Anterior cingulate cortex (tissue), 58 donors: Measurements from ENCODE around the gene MB.
A peak's percentile ranks its signal among the peaks of the same experiment; 100 is the strongest.

ENCODE experiments used
- DNase-seq, 58 donors: peaks; one replicate each; lab custom pipeline; 2025; lab: John Stamatoyannopoulos, UW

Gene MB

GRCh38 chr22:35599364-35599763 is 17.8 kb downstream of the MB start:
- no peak for DNase-seq

- no peak for DNase-seq
These were observed 18.8 kb downstream of the MB start for GRCh38 chr22:35598396-35598710.

GRCh38 chr22:35597692-35598395 is 19.3 kb downstream of the MB start:
- DNase-seq = no peak

- peak in 3 of 58 donors; percentile 5 to 10 (median 8) for DNase-seq
These were observed 20.3 kb downstream of the MB start for GRCh38 chr22:35596821-35597220.

DNA sequence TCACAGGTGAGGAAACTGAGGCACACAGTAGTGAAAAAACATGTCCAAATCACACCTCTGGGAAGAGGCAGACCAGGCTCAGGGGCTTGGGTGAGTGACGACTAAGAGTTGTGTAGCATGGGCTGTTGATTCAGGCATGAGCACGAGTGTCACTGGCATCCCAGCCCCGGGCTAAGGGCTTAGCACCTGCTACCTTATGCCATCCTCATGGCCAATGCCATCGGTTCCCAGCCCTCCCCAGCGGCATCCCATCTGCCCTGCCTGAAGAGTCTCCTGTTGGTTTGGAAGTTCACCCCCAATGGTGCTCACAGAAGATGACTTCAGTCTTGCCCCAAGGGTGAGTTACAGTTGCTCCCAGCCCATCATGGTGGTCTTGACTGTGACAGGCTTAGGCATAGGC is 22.4 kb downstream of the MB start:
- DNase-seq = no peak

GRCh38 chr22:35593891-35594470 is 23.1 kb downstream of the MB start:
- DNase-seq = no peak

- DNase-seq = no peak
These were observed 23.8 kb downstream of the MB start for GRCh38 chr22:35593071-35593890.

DNA sequence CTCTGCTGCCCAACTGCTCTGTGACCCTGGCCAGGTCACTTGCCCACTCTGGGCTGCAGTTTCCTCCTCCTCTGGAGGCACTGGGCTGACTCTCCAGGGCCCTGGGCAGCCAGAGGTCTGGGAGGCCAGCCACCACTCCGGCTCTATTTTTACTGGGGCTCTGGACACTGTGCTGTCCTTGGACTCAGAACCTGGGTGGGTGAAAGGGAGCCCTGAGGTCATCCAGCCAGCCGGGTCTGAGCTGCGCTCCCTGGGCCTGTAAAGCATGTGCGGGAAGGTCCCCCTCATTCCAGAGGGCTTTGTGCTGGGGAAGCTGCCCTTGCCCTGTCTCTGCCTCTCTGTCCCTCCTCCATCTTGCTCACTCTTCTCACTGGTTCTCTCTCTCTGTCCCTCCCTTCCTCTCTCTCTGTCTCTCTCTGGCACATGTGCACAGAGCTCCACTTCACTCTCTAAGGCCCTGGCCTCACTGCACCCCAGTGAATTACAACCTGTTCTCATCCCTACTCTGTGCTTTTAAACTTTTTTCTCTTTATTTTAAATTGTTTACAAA is 24.6 kb downstream of the MB start:
- DNase-seq = no peak

- no peak for DNase-seq
These were observed 25.3 kb downstream of the MB start for GRCh38 chr22:35591714-35592417.

DNA sequence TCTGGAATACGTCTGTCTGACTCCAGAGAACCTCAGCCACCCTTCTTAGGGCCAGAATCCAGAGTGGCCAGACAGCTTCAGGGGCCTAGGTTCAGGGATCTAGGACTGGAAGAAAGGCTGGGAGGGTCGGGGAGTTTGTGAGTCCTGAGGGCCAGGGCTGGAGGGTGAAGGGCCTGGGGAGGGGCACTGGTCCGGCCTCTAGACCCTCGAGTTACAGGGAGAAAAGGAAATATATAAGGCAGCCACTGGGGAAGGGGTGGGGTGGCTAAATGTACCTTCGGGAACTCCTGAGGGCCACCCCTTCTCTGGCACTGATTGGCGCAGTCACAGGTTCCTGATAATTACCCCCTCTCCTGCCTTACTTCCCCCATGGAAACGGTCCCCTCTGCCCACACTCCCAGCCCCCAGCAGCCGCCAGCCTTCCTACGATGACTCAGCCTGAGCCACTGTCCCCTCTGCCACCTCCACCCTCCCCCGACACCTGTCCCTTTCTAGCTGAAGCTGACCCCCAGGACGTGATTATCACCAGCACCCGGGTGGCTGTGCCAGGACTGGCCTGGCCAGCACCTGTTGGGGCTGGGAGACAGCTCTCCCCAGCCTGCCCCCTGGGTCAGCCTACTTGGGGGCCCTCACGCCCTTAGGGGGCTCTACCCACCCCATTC is 26.4 kb downstream of the MB start:
- DNase-seq = no peak

DNA sequence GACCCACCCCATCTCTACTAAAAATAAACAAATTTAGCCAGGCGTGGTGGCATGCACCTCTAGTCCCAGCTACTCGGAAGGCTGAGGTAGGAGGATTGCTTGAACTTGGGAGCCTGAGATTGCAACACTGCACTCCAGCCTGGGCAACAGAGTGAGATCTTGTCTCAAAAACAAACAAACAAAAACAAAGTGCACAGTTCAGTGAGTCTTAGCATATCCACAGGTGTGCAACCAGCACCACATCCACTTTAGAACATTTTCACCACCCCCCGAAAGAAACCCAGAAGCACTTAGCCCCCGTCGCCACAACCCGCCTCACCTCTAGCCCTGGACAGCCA is 27.4 kb downstream of the MB start:
- DNase-seq = no peak

GRCh38 chr22:35589071-35589755 is 27.9 kb downstream of the MB start:
- no peak for DNase-seq

- no peak for DNase-seq
These were observed 29.2 kb downstream of the MB start for GRCh38 chr22:35587896-35588295.

- peak in 21 of 58 donors; percentile 8 to 41 (median 20) for DNase-seq
These were observed 29.7 kb downstream of the MB start for GRCh38 chr22:35587447-35587870.

GRCh38 chr22:35586771-35587170 is 30.4 kb downstream of the MB start:
- no peak for DNase-seq

- peak in 49 of 58 donors; percentile 8 to 73 (median 33) for DNase-seq
These were observed 34.1 kb downstream of the MB start for GRCh38 chr22:35582861-35583670.

GRCh38 chr22:35582218-35582860 is 34.8 kb downstream of the MB start:
- no peak for DNase-seq

- no peak for DNase-seq
These were observed 36.1 kb downstream of the MB start for GRCh38 chr22:35581023-35581413.
